H1 (cell line): ENCODE results near the gene GALNT9. TPM values are rescaled to one million over a fixed set of nuclear protein-coding genes. Genes with fewer than 3 reads are reported as not detected.
A peak's percentile ranks its signal among the peaks of the same experiment; 100 is the strongest.

Source experiments
- CBX8 ChIP-seq: fragments of 300-800, 300-1000 bp; sonication (generic); IDR thresholded peaks from 2 replicates; pipeline ENCODE4 v1.7.1; 2016; ENCODE audit warnings: low read depth, low read length, borderline replicate concordance
- EP300 ChIP-seq, 2 experiments: IDR thresholded peaks; 1 replicate in 1 of 2; 2 replicates in 1 of 2; pipeline ENCODE4 v1.6.1; 2011 to 2012; ENCODE audit warnings: low read depth in 2 of 2, low read length in 2 of 2, mild to moderate bottlenecking in 2 of 2, borderline replicate concordance in 1 of 2, inconsistent platforms in 1 of 2, moderate library complexity in 1 of 2
- EZH2 ChIP-seq: fragments of 200-600 bp; sonication (generic); IDR thresholded peaks from 2 replicates; pipeline ENCODE4 v1.7.1; 2012; ENCODE audit warnings: low read depth, mild to moderate bottlenecking, moderate library complexity, low read length, inconsistent platforms; ENCODE audit not compliant: severe bottlenecking
- KDM5A ChIP-seq: fragments of 200-600 bp; IDR thresholded peaks from 2 replicates; pipeline ENCODE4 v1.7.1; 2012; ENCODE audit warnings: mild to moderate bottlenecking, low read length, inconsistent platforms, mixed read lengths
- POLR2A ChIP-seq, 2 experiments: IDR thresholded peaks; 1 replicate in 1 of 2; 2 replicates in 1 of 2; pipeline ENCODE4 v1.6.1; 2011; ENCODE audit warnings: low read depth in 2 of 2, low read length in 2 of 2, mild to moderate bottlenecking in 2 of 2; ENCODE audit errors: control extremely low read depth in 1 of 2
- POU5F1 ChIP-seq: IDR thresholded peaks from 2 replicates; pipeline ENCODE4 v1.6.1; 2011; ENCODE audit warnings: low read depth, mild to moderate bottlenecking, low read length, moderate library complexity
- SAP30 ChIP-seq: fragments of 300-600 bp; sonication (generic); IDR thresholded peaks from 2 replicates; pipeline ENCODE4 v1.7.1; 2012; ENCODE audit warnings: low read length, moderate library complexity, mild to moderate bottlenecking, inconsistent platforms; ENCODE audit not compliant: insufficient read depth, insufficient replicate concordance
- SIX5 ChIP-seq: IDR thresholded peaks from 2 replicates; pipeline ENCODE4 v1.6.1; 2011; ENCODE audit warnings: mild to moderate bottlenecking, low read depth, low read length
- SRF ChIP-seq: IDR thresholded peaks from 2 replicates; pipeline ENCODE4 v1.6.1; 2011; ENCODE audit warnings: mild to moderate bottlenecking, low read depth, low read length, moderate library complexity
- TCF12 ChIP-seq: IDR thresholded peaks from 2 replicates; pipeline ENCODE4 v1.6.1; 2011; ENCODE audit warnings: low read depth, mild to moderate bottlenecking, low read length
- polyA plus RNA-seq, 7 experiments: library from polyadenylated mRNA; depleted of rRNA in 3 of 7; stranded (reverse) in 5 of 7; unstranded in 2 of 7; fragments of >200 nt in 5 of 7; fragments of 200-250 nt in 2 of 7; gene quantifications; 1 replicate in 5 of 7; 2 replicates in 1 of 7; 4 replicates in 1 of 7; pipeline versions ENCODE4 v1.2.1 to v1.2.3, GENCODE V29; 2011 to 2013; ENCODE audit warnings: missing spikeins in 2 of 7, mixed read lengths in 2 of 7
- total RNA-seq: library from RNA; stranded (reverse); fragmentation: NEBNext Ultra II Directional; extraction: Animal tissue kit (Norgen Biotek cat#: 25700); gene quantifications from 2 replicates; pipeline ENCODE4 v1.2.1, GENCODE V29; 2021
- TF ChIP-seq, protein P1 (sequence below): fragments of 300-600 bp; sonication (generic); IDR thresholded peaks from 2 replicates; pipeline ENCODE4 v1.7.1; 2012; ENCODE audit warnings: low read length, moderate library complexity, mild to moderate bottlenecking, inconsistent platforms; ENCODE audit not compliant: insufficient replicate concordance

Gene GALNT9
- total and polyA plus RNA-seq, 2 of the 8 experiments (the other 6 are each of a cell fraction or from before 2014, with no cell fraction given), result 2.0 to 3.6 TPM

DNA sequence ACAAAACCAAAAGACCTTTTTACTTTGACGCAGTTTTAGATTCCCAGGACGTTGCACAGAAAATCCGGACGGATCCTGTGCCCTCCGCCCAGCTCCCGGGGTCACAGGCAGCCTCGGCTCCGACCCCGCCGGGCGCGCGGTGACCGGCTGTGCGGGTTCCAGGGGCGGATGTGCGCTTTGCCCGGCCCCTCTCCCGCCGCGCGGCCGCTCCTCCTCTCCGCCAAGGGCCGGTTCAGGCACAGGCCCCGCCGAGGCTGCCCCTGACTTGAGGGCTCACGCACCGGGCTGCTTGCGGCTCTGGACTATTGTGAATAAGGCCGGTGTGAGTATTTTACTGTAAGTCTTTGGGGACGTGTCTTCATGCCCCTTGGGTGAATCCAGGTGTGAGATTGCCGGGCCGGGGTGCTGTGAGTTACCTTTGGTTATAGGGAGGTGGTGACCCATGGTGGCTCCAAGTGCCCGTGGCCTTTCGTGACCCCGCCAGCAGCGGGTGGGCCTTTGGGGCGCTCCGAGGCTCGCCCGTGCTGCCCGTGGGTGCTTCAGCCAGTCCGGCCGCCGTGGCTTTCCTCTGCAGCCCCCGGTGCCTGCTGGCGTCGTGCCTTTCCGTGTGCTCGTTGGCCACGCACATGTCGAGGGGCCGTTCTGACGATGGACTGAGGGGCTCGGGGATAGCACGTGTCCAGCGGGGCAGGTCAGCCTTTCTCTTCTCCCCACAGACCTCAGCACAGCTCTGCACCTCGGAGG is 139.2 kb downstream of the GALNT9 start (continued):
- TF ChIP-seq, protein P1, sequence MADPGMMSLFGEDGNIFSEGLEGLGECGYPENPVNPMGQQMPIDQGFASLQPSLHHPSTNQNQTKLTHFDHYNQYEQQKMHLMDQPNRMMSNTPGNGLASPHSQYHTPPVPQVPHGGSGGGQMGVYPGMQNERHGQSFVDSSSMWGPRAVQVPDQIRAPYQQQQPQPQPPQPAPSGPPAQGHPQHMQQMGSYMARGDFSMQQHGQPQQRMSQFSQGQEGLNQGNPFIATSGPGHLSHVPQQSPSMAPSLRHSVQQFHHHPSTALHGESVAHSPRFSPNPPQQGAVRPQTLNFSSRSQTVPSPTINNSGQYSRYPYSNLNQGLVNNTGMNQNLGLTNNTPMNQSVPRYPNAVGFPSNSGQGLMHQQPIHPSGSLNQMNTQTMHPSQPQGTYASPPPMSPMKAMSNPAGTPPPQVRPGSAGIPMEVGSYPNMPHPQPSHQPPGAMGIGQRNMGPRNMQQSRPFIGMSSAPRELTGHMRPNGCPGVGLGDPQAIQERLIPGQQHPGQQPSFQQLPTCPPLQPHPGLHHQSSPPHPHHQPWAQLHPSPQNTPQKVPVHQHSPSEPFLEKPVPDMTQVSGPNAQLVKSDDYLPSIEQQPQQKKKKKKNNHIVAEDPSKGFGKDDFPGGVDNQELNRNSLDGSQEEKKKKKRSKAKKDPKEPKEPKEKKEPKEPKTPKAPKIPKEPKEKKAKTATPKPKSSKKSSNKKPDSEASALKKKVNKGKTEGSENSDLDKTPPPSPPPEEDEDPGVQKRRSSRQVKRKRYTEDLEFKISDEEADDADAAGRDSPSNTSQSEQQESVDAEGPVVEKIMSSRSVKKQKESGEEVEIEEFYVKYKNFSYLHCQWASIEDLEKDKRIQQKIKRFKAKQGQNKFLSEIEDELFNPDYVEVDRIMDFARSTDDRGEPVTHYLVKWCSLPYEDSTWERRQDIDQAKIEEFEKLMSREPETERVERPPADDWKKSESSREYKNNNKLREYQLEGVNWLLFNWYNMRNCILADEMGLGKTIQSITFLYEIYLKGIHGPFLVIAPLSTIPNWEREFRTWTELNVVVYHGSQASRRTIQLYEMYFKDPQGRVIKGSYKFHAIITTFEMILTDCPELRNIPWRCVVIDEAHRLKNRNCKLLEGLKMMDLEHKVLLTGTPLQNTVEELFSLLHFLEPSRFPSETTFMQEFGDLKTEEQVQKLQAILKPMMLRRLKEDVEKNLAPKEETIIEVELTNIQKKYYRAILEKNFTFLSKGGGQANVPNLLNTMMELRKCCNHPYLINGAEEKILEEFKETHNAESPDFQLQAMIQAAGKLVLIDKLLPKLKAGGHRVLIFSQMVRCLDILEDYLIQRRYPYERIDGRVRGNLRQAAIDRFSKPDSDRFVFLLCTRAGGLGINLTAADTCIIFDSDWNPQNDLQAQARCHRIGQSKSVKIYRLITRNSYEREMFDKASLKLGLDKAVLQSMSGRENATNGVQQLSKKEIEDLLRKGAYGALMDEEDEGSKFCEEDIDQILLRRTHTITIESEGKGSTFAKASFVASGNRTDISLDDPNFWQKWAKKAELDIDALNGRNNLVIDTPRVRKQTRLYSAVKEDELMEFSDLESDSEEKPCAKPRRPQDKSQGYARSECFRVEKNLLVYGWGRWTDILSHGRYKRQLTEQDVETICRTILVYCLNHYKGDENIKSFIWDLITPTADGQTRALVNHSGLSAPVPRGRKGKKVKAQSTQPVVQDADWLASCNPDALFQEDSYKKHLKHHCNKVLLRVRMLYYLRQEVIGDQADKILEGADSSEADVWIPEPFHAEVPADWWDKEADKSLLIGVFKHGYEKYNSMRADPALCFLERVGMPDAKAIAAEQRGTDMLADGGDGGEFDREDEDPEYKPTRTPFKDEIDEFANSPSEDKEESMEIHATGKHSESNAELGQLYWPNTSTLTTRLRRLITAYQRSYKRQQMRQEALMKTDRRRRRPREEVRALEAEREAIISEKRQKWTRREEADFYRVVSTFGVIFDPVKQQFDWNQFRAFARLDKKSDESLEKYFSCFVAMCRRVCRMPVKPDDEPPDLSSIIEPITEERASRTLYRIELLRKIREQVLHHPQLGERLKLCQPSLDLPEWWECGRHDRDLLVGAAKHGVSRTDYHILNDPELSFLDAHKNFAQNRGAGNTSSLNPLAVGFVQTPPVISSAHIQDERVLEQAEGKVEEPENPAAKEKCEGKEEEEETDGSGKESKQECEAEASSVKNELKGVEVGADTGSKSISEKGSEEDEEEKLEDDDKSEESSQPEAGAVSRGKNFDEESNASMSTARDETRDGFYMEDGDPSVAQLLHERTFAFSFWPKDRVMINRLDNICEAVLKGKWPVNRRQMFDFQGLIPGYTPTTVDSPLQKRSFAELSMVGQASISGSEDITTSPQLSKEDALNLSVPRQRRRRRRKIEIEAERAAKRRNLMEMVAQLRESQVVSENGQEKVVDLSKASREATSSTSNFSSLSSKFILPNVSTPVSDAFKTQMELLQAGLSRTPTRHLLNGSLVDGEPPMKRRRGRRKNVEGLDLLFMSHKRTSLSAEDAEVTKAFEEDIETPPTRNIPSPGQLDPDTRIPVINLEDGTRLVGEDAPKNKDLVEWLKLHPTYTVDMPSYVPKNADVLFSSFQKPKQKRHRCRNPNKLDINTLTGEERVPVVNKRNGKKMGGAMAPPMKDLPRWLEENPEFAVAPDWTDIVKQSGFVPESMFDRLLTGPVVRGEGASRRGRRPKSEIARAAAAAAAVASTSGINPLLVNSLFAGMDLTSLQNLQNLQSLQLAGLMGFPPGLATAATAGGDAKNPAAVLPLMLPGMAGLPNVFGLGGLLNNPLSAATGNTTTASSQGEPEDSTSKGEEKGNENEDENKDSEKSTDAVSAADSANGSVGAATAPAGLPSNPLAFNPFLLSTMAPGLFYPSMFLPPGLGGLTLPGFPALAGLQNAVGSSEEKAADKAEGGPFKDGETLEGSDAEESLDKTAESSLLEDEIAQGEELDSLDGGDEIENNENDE, result no peak
- TF ChIP-seq EZH2 (peak; percentile 56), POU5F1 (no peak), POLR2A (IDR thresholded peaks at IDR 0.05; ENCODE audit: control extremely low read depth in 1 of 2, low read depth in 2 of 2, low read length in 2 of 2) (no peak), TCF12 (no peak), SIX5 (no peak), SRF (no peak), EP300 (IDR thresholded peaks at IDR 0.05; ENCODE audit: borderline replicate concordance in 1 of 2, low read depth in 2 of 2, low read length in 2 of 2) (no peak), KDM5A (no peak), CBX8 (no peak), SAP30 (no peak)
